HepG2 (cell line): ENCODE data around the gene COG1. TPM values are rescaled to one million over a fixed set of nuclear protein-coding genes. Genes with fewer than 3 reads are reported as not detected.

Source experiments
- BRCA1 ChIP-seq: sonication (generic); formaldehyde crosslinking; IDR thresholded peaks from 2 replicates; pipeline ENCODE4 v1.4.0; 2020; ENCODE audit warnings: missing genetic modification reagents
- CBX2 ChIP-seq, 2 experiments: fragments of 200-600 bp in 1 of 2; sonication (generic); formaldehyde crosslinking in 1 of 2; IDR thresholded peaks; 2 replicates each; pipeline versions ENCODE4 v1.7.0 to v1.8.1; 2018 to 2022; ENCODE audit warnings: low read depth in 2 of 2, low read length in 1 of 2, mild to moderate bottlenecking in 1 of 2, missing genetic modification reagents in 1 of 2
- JUNB ChIP-seq: sonication (generic); formaldehyde crosslinking; IDR thresholded peaks from 2 replicates; pipeline ENCODE4 v1.8.0; 2022; ENCODE audit warnings: missing genetic modification reagents, mild to moderate bottlenecking, borderline replicate concordance
- MATR3 ChIP-seq: sonication (generic); formaldehyde crosslinking; IDR thresholded peaks from 2 replicates; pipeline ENCODE4 v1.4.0; 2020; ENCODE audit warnings: missing genetic modification reagents
- MBNL3 ChIP-seq: fragments of 250-450 bp; sonication (Bioruptor Pico); conservative IDR thresholded peaks from 2 replicates; pipeline ENCODE4 v1.8.0; 2022; ENCODE audit warnings: mild to moderate bottlenecking, inconsistent platforms
- NFATC3 ChIP-seq: sonication (generic); formaldehyde crosslinking; IDR thresholded peaks from 2 replicates; pipeline ENCODE4 v1.5.1; 2020; ENCODE audit warnings: mild to moderate bottlenecking, missing genetic modification reagents
- PATZ1 ChIP-seq: sonication (generic); formaldehyde crosslinking; IDR thresholded peaks from 2 replicates; pipeline ENCODE4 v1.4.0; 2020; ENCODE audit warnings: missing genetic modification reagents
- PHF5A ChIP-seq: IDR thresholded peaks from one replicate; pipeline ENCODE4 v1.6.1; 2018; ENCODE audit warnings: low read depth, missing genetic modification reagents; ENCODE audit not compliant: unreplicated experiment
- REL ChIP-seq: sonication (generic); formaldehyde crosslinking; conservative IDR thresholded peaks from 2 replicates; pipeline ENCODE4 v1.8.0; 2022; ENCODE audit warnings: mild to moderate bottlenecking, missing genetic modification reagents, moderate library complexity
- SATB2 ChIP-seq: sonication (generic); formaldehyde crosslinking; IDR thresholded peaks from 2 replicates; pipeline ENCODE4 v1.5.0; 2020; ENCODE audit warnings: missing genetic modification reagents
- SCMH1 ChIP-seq: sonication (generic); formaldehyde crosslinking; IDR thresholded peaks from 2 replicates; pipeline ENCODE4 v1.9.0; 2021; ENCODE audit warnings: missing genetic modification reagents, mild to moderate bottlenecking, borderline replicate concordance
- STAT5B ChIP-seq: sonication (generic); formaldehyde crosslinking; IDR thresholded peaks from 2 replicates; pipeline ENCODE4 v1.4.0; 2020; ENCODE audit warnings: missing genetic modification reagents
- TEAD2 ChIP-seq: sonication (generic); formaldehyde crosslinking; IDR thresholded peaks from 2 replicates; pipeline ENCODE4 v1.9.0; 2021; ENCODE audit warnings: missing genetic modification reagents
- XBP1 ChIP-seq: sonication (generic); formaldehyde crosslinking; IDR thresholded peaks from 2 replicates; pipeline ENCODE4 v1.5.0; 2020; ENCODE audit warnings: missing genetic modification reagents
- ZMAT3 ChIP-seq: sonication (generic); formaldehyde crosslinking; conservative IDR thresholded peaks from 2 replicates; pipeline ENCODE4 v1.7.0; 2021; ENCODE audit warnings: missing genetic modification reagents
- ZNF121 ChIP-seq: sonication (generic); formaldehyde crosslinking; IDR thresholded peaks from 2 replicates; pipeline ENCODE4 v1.5.0; 2020; ENCODE audit warnings: mild to moderate bottlenecking, missing genetic modification reagents
- ZNF275 ChIP-seq: sonication (generic); formaldehyde crosslinking; IDR thresholded peaks from 2 replicates; pipeline ENCODE4 v1.8.0; 2022; ENCODE audit warnings: missing genetic modification reagents, mild to moderate bottlenecking, inconsistent platforms, borderline replicate concordance
- ZNF335 ChIP-seq: sonication (generic); formaldehyde crosslinking; IDR thresholded peaks from 2 replicates; pipeline ENCODE4 v1.4.0; 2020; ENCODE audit warnings: missing genetic modification reagents
- ZNF337 ChIP-seq: sonication (generic); formaldehyde crosslinking; IDR thresholded peaks from 2 replicates; pipeline ENCODE4 v1.5.1; 2020; ENCODE audit warnings: missing genetic modification reagents, low read depth, mild to moderate bottlenecking, borderline replicate concordance
- ZNF354B ChIP-seq: sonication (generic); formaldehyde crosslinking; IDR thresholded peaks from 2 replicates; pipeline ENCODE4 v1.8.0; 2022; ENCODE audit warnings: mild to moderate bottlenecking, missing genetic modification reagents
- ZNF512 ChIP-seq: sonication (generic); formaldehyde crosslinking; IDR thresholded peaks from 2 replicates; pipeline ENCODE4 v1.4.0; 2020; ENCODE audit warnings: mild to moderate bottlenecking, missing genetic modification reagents
- ZNF530 ChIP-seq: sonication (generic); formaldehyde crosslinking; IDR thresholded peaks from 2 replicates; pipeline ENCODE4 v1.5.0; 2020; ENCODE audit warnings: low read depth, mild to moderate bottlenecking, missing genetic modification reagents
- ZNF747 ChIP-seq: sonication (generic); formaldehyde crosslinking; IDR thresholded peaks from 2 replicates; pipeline ENCODE4 v1.8.1; 2023; ENCODE audit warnings: missing genetic modification reagents, mild to moderate bottlenecking, borderline replicate concordance
- ZNF780A ChIP-seq: sonication (generic); formaldehyde crosslinking; IDR thresholded peaks from 2 replicates; pipeline ENCODE4 v1.8.0; 2022; ENCODE audit warnings: mild to moderate bottlenecking, missing genetic modification reagents, moderate library complexity
- ZSCAN20 ChIP-seq: sonication (generic); formaldehyde crosslinking; IDR thresholded peaks from 2 replicates; pipeline ENCODE4 v1.4.0; 2020; ENCODE audit warnings: missing genetic modification reagents, mild to moderate bottlenecking, borderline replicate concordance
- polyA plus RNA-seq, 8 experiments: library from polyadenylated mRNA; depleted of rRNA in 3 of 8; stranded (reverse) in 7 of 8; unstranded in 1 of 8; fragments of >200 nt; fragmentation: Illumina TruSeq in 4 of 8; extraction: Trizol in 4 of 8; gene quantifications; 2 replicates each; pipeline versions ENCODE4 v1.2.1 to v1.2.3, GENCODE V29; 2011 to 2016; ENCODE audit warnings: low read depth in 4 of 8, missing spikeins in 1 of 8, mixed read lengths in 1 of 8; ENCODE audit not compliant: insufficient read depth in 1 of 8
- total RNA-seq, 5 experiments: library from RNA; depleted of rRNA; stranded (reverse); fragments of >200 nt; fragmentation: Illumina TruSeq; extraction: Trizol; gene quantifications; 2 replicates each; pipeline ENCODE4 v1.2.3, GENCODE V29; 2016; ENCODE audit warnings: low read depth in 1 of 5
- TF ChIP-seq, protein P1 (sequence below): sonication (generic); formaldehyde crosslinking; IDR thresholded peaks from 2 replicates; pipeline ENCODE4 v1.5.0; 2020; ENCODE audit warnings: missing genetic modification reagents

Gene COG1
- total and polyA plus RNA-seq, 2 of the 13 experiments (the other 11 are each of a cell fraction or from before 2014, with no cell fraction given) = 36.6 to 39.7 TPM

DNA sequence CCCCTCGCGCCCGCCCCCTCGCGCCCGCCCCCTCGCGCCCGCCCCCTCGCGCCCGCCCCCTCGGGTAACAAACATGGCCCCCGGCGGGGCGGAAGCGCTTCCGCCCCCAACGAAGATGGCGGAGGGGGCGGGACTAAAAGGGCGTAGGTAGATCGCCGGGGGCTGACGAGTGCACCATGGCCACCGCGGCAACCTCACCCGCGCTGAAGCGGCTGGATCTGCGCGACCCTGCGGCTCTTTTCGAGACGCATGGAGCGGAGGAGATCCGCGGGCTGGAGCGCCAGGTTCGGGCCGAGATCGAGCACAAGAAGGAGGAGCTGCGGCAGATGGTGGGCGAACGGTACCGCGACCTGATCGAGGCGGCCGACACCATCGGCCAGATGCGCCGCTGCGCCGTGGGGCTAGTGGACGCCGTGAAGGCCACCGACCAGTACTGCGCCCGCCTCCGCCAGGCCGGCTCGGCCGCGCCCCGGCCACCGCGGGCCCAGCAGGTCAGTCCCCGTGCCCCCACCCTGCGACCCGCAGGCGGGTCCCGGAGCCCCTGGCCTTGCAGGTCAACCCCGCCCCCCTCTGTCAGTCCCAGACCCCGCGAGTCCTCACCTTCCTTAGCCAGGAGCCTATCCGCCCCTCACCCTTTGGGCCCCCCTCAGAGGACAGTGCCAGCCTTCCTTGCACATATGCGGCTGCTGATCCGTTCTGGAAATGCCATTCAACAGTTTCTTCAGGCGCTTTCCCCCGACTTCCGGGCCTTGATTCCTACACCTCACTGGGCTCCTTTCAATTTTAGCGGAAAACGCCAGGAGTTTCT is at the start of gene COG1 (continued):
- peak; percentile 59; the same call in 1 of the 2 replicates for TF ChIP-seq ZNF121 (CRISPR knock-in tag)
- TF ChIP-seq ZNF530 (CRISPR knock-in tag) = no peak
- TF ChIP-seq, protein P1, sequence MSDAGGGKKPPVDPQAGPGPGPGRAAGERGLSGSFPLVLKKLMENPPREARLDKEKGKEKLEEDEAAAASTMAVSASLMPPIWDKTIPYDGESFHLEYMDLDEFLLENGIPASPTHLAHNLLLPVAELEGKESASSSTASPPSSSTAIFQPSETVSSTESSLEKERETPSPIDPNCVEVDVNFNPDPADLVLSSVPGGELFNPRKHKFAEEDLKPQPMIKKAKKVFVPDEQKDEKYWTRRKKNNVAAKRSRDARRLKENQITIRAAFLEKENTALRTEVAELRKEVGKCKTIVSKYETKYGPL (CRISPR knock-in tag) = no peak
- TF ChIP-seq PHF5A (CRISPR knock-in tag) = no peak
- TF ChIP-seq ZNF335 (CRISPR knock-in tag) = peak; percentile 92
- no peak for TF ChIP-seq ZNF780A (CRISPR knock-in tag)
- TF ChIP-seq ZNF747 (CRISPR knock-in tag) = no peak
- TF ChIP-seq ZNF354B = no peak
- no peak; the same call in 1 of the 2 replicates for TF ChIP-seq ZNF275 (CRISPR knock-in tag)
- TF ChIP-seq BRCA1 (CRISPR knock-in tag) = no peak
- no peak for TF ChIP-seq MBNL3
- TF ChIP-seq ZSCAN20 (CRISPR knock-in tag) = peak; percentile 95
- TF ChIP-seq NFATC3 (CRISPR knock-in tag) = peak; percentile 74; the same call in 1 of the 2 replicates
- no peak for TF ChIP-seq TEAD2 (CRISPR knock-in tag)
- TF ChIP-seq SCMH1 = no peak
- TF ChIP-seq ZNF512 (CRISPR knock-in tag) = no peak
- no peak for TF ChIP-seq MATR3 (CRISPR knock-in tag)
- TF ChIP-seq STAT5B = no peak
- TF ChIP-seq CBX2 (IDR thresholded peaks at IDR 0.05; ENCODE audit: low read depth, low read length) = no peak
- no peak for TF ChIP-seq CBX2 (CRISPR knock-in tag; IDR thresholded peaks at IDR 0.05; ENCODE audit: low read depth)
- peak; percentile 98 for TF ChIP-seq ZMAT3
- TF ChIP-seq XBP1 (CRISPR knock-in tag) = no peak
- TF ChIP-seq ZNF337 (CRISPR knock-in tag) = no peak
- peak; percentile 70 for TF ChIP-seq PATZ1 (CRISPR knock-in tag)
- TF ChIP-seq SATB2 (CRISPR knock-in tag) = no peak
- no peak for TF ChIP-seq REL (CRISPR knock-in tag)
- no peak for TF ChIP-seq JUNB (CRISPR knock-in tag)
